ENCODE results near the gene SIVA1.

Gene SIVA1

GRCh38 chr14:104784846-104785707 is 32.1 kb downstream of the SIVA1 start:
- no peak for DNase-seq (ENCODE audit: low read depth)

GRCh38 chr14:104785708-104786080 is 32.7 kb downstream of the SIVA1 start:
- no peak for DNase-seq (ENCODE audit: low read depth)

- no peak for DNase-seq (ENCODE audit: low read depth)
Observed at GRCh38 chr14:104786091-104786586, 33.2 kb downstream of the SIVA1 start.

- DNase-seq (ENCODE audit: low read depth), result no peak
Observed at GRCh38 chr14:104786726-104787675, 34.1 kb downstream of the SIVA1 start.

- no peak for DNase-seq (ENCODE audit: low read depth)
Observed at GRCh38 chr14:104787736-104788135, 34.8 kb downstream of the SIVA1 start.

GRCh38 chr14:104788161-104788818 is 35.3 kb downstream of the SIVA1 start:
- DNase-seq (ENCODE audit: low read depth), result no peak

- DNase-seq (ENCODE audit: low read depth), result no peak
Observed at GRCh38 chr14:104788873-104789663, 36.1 kb downstream of the SIVA1 start.

- no peak for DNase-seq (ENCODE audit: low read depth)
Observed at GRCh38 chr14:104789752-104790743, 37.1 kb downstream of the SIVA1 start.

- DNase-seq (ENCODE audit: low read depth), result no peak
Observed at GRCh38 chr14:104791425-104791824, 38.5 kb downstream of the SIVA1 start.

GRCh38 chr14:104792101-104792884 is 39.3 kb downstream of the SIVA1 start:
- no peak for DNase-seq (ENCODE audit: low read depth)

- no peak for DNase-seq (ENCODE audit: low read depth)
Observed at GRCh38 chr14:104792945-104793702, 40.2 kb downstream of the SIVA1 start.

GRCh38 chr14:104793703-104793959 is 40.7 kb downstream of the SIVA1 start:
- DNase-seq (ENCODE audit: low read depth), result no peak

- DNase-seq (ENCODE audit: low read depth), result no peak
Observed at GRCh38 chr14:104794099-104794498, 41.2 kb downstream of the SIVA1 start.

GRCh38 chr14:104794631-104794992 is 41.7 kb downstream of the SIVA1 start:
- DNase-seq (ENCODE audit: low read depth), result no peak

- DNase-seq (ENCODE audit: low read depth), result no peak
Observed at GRCh38 chr14:104794993-104795780, 42.2 kb downstream of the SIVA1 start, which contains the start of gene AKT1. TSS of gene AKT1 (minus strand) at chr14:104795748. CDS start at chr14:104792643, 3,105 bp downstream.

- no peak for DNase-seq (ENCODE audit: low read depth)
Observed at GRCh38 chr14:104795781-104796686, 43.1 kb downstream of the SIVA1 start.

- no peak for DNase-seq (ENCODE audit: low read depth)
Observed at GRCh38 chr14:104796687-104797081, 43.7 kb downstream of the SIVA1 start.

Data from HS-27A (cell line).